ENCODE results near the gene AWAT1.
"Not testable (repeated sequence)": the region's sequence is repeated elsewhere in the genome, so short reads cannot be mapped to it uniquely, and the experiment has no call there.

AWAT1 gene

GRCh38 chrX:70226048-70226447 is 8.4 kb upstream of the AWAT1 start:
- no peak for TF ChIP-seq CTCF (IDR thresholded peaks at IDR 0.05)
- H3K4me3 ChIP-seq: no peak overlapping the region

GRCh38 chrX:70226687-70227086 is 7.8 kb upstream of the AWAT1 start:
- no peak for TF ChIP-seq CTCF (IDR thresholded peaks at IDR 0.05)
- Histone ChIP-seq H3K4me3 (no peak overlapping the region), H3K27ac (no peak overlapping the region)
- no peak for DNase-seq (ENCODE audit: low spot score)

More at GRCh38 chrX:70226048-70226447, 8.4 kb upstream of the AWAT1 start:
- H3K27ac ChIP-seq: no peak overlapping the region
- no peak for DNase-seq (ENCODE audit: low spot score)

GRCh38 chrX:70231666-70232065 is 2.8 kb upstream of the AWAT1 start:
- H3K27ac ChIP-seq: no peak overlapping the region
- no peak for DNase-seq (ENCODE audit: low spot score)
- no peak for TF ChIP-seq CTCF (IDR thresholded peaks at IDR 0.05)
- no peak overlapping the region for H3K4me3 ChIP-seq

- H3K27ac ChIP-seq: no peak overlapping the region
- TF ChIP-seq CTCF (IDR thresholded peaks at IDR 0.05): no peak
- DNase-seq (ENCODE audit: low spot score): no peak
- H3K4me3 ChIP-seq: no peak overlapping the region
Observed at GRCh38 chrX:70240751-70241150, 6.3 kb downstream of the AWAT1 start.

GRCh38 chrX:70241501-70241900 is 7.0 kb downstream of the AWAT1 start:
- Histone ChIP-seq H3K27ac (no peak overlapping the region), H3K4me3 (no peak overlapping the region)
- DNase-seq (ENCODE audit: low spot score): no peak
- TF ChIP-seq CTCF (IDR thresholded peaks at IDR 0.05): no peak

GRCh38 chrX:70243601-70244000 is 9.1 kb downstream of the AWAT1 start:
- DNase-seq (ENCODE audit: low spot score); H3K4me3 ChIP-seq; H3K27ac ChIP-seq: not testable (repeated sequence)

GRCh38 chrX:70244881-70245280 is 10.4 kb downstream of the AWAT1 start:
- TF ChIP-seq CTCF (IDR thresholded peaks at IDR 0.05): no peak
- no peak overlapping the region for H3K27ac ChIP-seq
- DNase-seq (ENCODE audit: low spot score): no peak
- no peak overlapping the region for H3K4me3 ChIP-seq

- Histone ChIP-seq H3K4me3 (no peak overlapping the region), H3K27ac (no peak overlapping the region)
- no peak for DNase-seq (ENCODE audit: low spot score)
- no peak for TF ChIP-seq CTCF (IDR thresholded peaks at IDR 0.05)
Observed at GRCh38 chrX:70247252-70247651, 12.8 kb downstream of the AWAT1 start.

Measured in coronary artery (tissue), 2 donors.